ENCODE measurements around the gene ZDHHC14.

GRCh38 chr6:157609556-157609955 is 228.6 kb downstream of the ZDHHC14 start:
- TF ChIP-seq POLR2A (IDR thresholded peaks at IDR 0.05) (no peak), CTCF (IDR thresholded peaks at IDR 0.05) (no peak)

Data from vagina (tissue), 2 donors.